Fibroblast of mammary gland (primary cell): Measurements from ENCODE around the gene SLC35B4.

ENCODE experiments used
- DNase-seq: peaks from one replicate; pipeline ENCODE4 v3.0.0-alpha.2; 2010; ENCODE audit warnings: low read depth
- H3K4me3 ChIP-seq: 2 replicates; pipeline ENCODE4 v1.5.1; 2011; ENCODE audit warnings: low read depth, mild to moderate bottlenecking, low read length, moderate library complexity; ENCODE audit not compliant: control insufficient read depth
- TF ChIP-seq, protein P1 (sequence below): conservative IDR thresholded peaks from 2 replicates; pipeline ENCODE4 v1.5.1; 2011; ENCODE audit warnings: low read depth, low read length, inconsistent platforms; ENCODE audit not compliant: control insufficient read depth, insufficient read depth

Gene SLC35B4, protein sequence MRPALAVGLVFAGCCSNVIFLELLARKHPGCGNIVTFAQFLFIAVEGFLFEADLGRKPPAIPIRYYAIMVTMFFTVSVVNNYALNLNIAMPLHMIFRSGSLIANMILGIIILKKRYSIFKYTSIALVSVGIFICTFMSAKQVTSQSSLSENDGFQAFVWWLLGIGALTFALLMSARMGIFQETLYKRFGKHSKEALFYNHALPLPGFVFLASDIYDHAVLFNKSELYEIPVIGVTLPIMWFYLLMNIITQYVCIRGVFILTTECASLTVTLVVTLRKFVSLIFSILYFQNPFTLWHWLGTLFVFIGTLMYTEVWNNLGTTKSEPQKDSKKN

DNA sequence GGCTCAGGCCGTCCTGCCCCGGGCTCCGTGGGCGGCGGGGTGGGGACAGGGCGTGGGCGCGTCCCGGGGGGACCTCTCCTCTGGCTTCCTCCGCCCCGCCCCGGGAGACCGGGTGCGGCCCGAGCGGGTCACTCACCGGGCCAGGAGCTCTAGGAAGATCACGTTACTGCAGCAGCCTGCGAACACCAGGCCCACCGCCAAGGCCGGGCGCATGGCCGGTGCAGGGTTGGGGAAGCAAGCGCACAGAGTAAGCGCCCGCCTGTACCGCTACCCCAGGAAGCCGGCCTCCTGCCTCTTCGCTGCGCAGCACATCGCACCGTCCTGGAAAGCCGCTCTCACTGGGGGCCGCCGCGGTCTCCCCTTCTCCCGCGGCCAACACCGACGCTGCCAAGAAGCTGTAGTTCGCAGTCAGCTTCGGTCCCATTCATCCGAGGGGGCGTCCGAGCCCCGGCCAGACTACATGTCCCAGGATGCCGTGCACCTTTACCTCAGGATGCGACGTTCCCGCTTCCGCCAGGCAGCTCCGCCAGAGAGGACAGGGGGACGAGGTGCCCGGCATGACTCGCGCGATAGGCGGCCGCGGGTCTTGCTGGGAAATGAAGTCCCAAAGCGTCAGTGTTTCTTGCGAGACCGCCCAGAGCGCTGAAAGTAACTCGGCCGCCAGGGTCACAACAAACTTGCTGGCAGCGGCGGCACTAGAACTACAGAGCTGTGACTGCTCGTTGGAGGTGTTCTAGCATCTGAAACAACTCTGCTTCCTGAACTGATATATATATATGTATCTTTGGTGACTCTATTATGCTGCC, at the start of gene SLC35B4:
Gene SLC35B4, minus strand, starts transcription at position 392 of the 806 bp plus-strand sequence. Its CDS starts 179 bp downstream, at position 213.
- peak; percentile 95 for DNase-seq

DNA sequence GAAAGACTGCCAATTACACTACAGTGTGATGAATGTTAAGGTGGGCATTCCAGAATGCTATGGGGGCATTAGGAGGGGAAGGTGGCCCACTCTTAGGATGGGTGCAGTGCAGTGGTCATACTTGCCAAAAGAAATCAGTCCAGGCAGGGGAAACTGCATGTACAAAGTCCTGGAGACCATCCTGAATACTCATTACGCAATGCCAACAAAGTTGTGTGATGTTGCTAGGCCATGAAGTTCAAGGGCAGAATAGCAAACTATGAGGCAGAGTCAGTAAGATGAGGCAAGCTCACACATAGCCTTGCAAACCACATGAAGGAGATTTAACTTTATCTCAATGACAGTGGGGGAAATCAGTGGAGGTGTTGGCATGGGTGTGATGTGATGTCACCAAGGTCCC, 49.8 kb upstream of the SLC35B4 start:
- peak; percentile 27 for DNase-seq
- TF ChIP-seq, protein P1, sequence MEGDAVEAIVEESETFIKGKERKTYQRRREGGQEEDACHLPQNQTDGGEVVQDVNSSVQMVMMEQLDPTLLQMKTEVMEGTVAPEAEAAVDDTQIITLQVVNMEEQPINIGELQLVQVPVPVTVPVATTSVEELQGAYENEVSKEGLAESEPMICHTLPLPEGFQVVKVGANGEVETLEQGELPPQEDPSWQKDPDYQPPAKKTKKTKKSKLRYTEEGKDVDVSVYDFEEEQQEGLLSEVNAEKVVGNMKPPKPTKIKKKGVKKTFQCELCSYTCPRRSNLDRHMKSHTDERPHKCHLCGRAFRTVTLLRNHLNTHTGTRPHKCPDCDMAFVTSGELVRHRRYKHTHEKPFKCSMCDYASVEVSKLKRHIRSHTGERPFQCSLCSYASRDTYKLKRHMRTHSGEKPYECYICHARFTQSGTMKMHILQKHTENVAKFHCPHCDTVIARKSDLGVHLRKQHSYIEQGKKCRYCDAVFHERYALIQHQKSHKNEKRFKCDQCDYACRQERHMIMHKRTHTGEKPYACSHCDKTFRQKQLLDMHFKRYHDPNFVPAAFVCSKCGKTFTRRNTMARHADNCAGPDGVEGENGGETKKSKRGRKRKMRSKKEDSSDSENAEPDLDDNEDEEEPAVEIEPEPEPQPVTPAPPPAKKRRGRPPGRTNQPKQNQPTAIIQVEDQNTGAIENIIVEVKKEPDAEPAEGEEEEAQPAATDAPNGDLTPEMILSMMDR: no peak
- H3K4me3 ChIP-seq: no peak overlapping the region

More for the DNA sequence above, at the start of gene SLC35B4:
- peak within 1 kb of the TSS; percentile 88 for H3K4me3 ChIP-seq
- TF ChIP-seq, protein P1: no peak

DNA sequence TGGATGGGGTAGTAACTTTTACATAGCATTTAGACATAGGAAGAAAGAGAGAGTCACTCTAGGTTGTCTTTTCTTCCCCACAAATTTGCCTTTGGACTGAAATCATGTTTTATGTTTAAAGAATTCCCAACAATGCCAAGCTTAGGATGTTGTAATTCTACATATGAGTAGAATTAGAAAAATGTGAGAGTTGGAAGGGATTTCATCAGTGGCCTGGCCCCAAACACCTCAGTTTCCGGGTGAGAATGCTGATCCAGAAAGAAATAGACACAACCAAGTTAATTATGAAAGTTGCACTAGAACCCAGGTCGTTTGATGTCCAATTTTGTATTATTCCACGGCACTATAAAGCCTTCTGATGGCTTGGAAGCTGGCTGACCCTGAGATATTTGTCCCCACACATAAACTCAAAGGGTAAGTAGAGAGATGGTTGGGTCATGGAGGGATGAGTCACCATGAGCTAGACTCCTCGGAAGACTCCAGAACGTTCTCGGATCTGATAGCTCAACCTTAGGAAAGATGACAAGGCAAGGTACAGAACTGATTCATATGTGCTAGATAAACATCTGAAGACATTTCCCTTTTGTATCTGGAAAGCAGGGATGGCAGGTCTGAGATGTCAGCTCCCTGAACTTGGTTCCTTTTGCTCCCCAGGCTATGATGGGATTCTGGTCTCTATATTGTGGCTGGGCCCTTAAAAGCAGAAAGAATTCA, 48.8 kb upstream of the SLC35B4 start:
- no peak overlapping the region for H3K4me3 ChIP-seq
- DNase-seq: peak; percentile 88
- TF ChIP-seq, protein P1: no peak

DNA sequence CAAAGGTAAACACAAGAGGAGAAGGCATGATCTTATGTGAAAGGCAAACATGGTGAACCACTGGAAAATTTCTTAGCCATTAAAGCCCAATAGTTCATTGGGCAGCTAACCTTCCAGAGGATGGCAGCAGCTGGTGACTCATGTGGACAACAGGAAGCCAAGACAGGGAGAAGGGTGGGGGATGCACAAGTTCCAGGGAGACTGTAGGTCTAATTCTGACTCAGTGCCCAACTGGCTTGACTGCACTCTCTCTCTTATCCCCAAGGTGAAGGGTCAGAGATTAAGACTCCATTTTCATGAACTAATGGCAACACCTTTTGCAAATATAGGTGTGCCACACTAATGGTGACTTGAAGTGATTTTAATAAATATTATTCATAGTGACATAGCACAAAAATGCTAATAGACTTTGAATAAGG, 47.9 kb upstream of the SLC35B4 start:
- DNase-seq: peak; percentile 81
- TF ChIP-seq, protein P1: no peak
- no peak overlapping the region for H3K4me3 ChIP-seq

DNA sequence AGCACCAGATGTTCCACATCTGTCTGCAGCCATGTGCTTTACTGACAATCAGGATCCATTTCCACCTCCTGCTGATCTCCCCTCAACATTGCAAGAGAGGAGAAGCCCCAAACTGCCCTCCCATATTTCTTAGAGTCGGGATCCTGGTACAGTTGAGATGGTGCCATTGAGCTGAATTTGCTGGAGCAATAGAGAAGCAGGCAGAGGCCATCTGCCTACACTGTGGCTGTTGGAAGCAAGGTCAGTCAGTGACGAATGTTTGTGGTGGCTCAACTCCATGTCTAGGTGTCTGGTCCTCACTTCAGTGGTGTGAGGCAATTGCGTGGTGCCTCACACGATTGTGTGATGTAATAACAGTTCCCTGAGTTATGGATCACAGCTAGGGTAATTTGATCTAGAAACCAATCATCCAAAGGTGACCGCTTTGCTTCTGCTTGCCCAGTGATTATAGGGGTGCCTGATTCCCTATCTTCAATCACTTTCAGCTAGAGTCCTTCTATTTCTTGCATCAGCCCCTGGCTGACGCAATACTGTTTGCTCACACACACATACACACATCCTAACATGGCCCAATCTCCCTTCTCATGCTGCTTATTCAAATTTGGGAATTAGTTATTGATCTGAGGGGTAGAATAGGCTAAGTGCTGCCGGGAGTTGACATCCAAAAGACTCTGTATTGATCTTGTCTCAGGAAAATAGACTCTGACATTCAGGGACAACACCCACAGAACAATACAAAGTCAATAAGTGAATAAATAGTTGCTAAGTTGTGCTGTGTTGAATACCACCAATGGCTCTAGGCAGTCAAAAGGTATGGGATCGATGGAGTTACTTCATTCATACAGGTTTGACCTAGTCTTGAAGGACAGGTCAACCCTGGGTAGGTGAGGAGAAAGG, 46.1 kb upstream of the SLC35B4 start:
- H3K4me3 ChIP-seq: no peak overlapping the region
- peak; percentile 69 for DNase-seq
- TF ChIP-seq, protein P1: no peak

DNA sequence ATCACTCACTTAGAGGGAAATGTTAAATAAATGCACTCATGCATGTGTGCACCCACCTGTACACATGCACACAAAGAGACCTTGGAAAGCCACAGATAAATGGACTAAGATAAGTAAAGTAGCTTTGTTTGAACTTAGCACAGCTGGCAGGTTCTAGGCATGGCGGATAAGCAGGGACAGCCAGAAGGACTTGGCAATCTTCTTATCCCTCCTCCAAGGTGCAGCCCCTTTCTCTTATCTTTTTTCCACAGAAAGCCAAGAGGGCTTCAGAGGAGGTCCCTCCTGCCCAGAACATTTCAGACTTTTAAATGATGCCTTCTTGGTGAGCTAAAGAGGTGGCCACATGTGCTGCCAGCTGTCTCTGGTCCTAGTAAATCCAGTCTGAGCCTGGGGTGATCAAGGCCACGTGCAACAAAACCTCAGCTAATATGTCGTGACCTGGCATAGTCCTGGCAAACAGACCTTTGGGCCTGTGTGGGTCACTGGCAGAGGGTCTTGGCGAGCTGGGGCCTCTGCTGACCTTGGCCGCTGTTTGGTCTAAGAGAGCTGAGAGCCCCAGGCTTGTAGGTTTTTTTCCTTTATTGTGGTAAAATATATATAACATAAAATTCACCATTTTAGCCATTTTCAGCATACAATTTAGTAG, 43.2 kb upstream of the SLC35B4 start:
- H3K4me3 ChIP-seq: no peak overlapping the region
- no peak for DNase-seq
- TF ChIP-seq, protein P1: no peak
